PC-9 (cell line): Measurements from ENCODE around the gene DLG2. TPM values are rescaled to one million over a fixed set of nuclear protein-coding genes. Genes with fewer than 3 reads are reported as not detected.

Experiments used
- BruUV-seq: library from RNA; stranded (reverse); fragments of 400-500 nt; replicated peaks from 2 replicates; lab custom pipeline; 2021; lab: Mats Ljungman, UMichigan
- CTCF ChIA-PET: fragments of 300-600 bp; sonication (Branson Sonifier 250); formaldehyde crosslinking; loops from one replicate; lab custom pipeline; 2022; ENCODE audit warnings: antibody characterized with exemption; lab: Charles Lee
- POLR2A ChIA-PET: fragments of 300-600 bp; sonication (Branson Sonifier 250); formaldehyde crosslinking; loops from one replicate; lab custom pipeline; 2022; ENCODE audit warnings: antibody characterized with exemption; ENCODE audit not compliant: unreplicated experiment; lab: Charles Lee
- DNase-seq, 2 experiments: peaks; one replicate each; pipeline versions ENCODE4 v3.0.0 to v3.0.0-alpha.2; 2015 to 2022; ENCODE audit warnings: mixed read lengths in 1 of 2
- H2AFZ ChIP-seq: fragments of 200-600 bp; sonication (generic); 2 replicates; pipeline ENCODE4 v1.8.1; 2017; ENCODE audit warnings: antibody characterized with exemption
- H3F3A ChIP-seq: fragments of 200-600 bp; sonication (generic); 2 replicates; pipeline ENCODE4 v1.8.1; 2017; ENCODE audit warnings: antibody characterized with exemption, mild to moderate bottlenecking, low read depth; ENCODE audit not compliant: insufficient read depth
- H3K27ac ChIP-seq: fragments of 200-600 bp; sonication (generic); 2 replicates; pipeline ENCODE4 v1.6.1; 2016; ENCODE audit warnings: mixed run types
- H3K27me3 ChIP-seq: fragments of 200-600 bp; sonication (generic); 2 replicates; pipeline ENCODE4 v1.6.1; 2016; ENCODE audit warnings: low read depth, mixed run types; ENCODE audit not compliant: insufficient read depth
- H3K36me3 ChIP-seq: fragments of 200-600 bp; sonication (generic); 2 replicates; pipeline ENCODE4 v1.6.1; 2016; ENCODE audit warnings: low read depth, mixed run types
- H3K4me1 ChIP-seq: fragments of 200-600 bp; sonication (generic); replicated peaks from 2 replicates; pipeline ENCODE4 v1.6.1; 2016; ENCODE audit warnings: mixed run types; ENCODE audit not compliant: insufficient read depth
- H3K4me2 ChIP-seq: fragments of 200-600 bp; sonication (generic); 2 replicates; pipeline ENCODE4 v1.6.1; 2017; ENCODE audit warnings: mixed run types
- H3K4me3 ChIP-seq: fragments of 200-600 bp; sonication (generic); 2 replicates; pipeline ENCODE4 v1.6.1; 2016; ENCODE audit warnings: mixed run types
- H3K79me2 ChIP-seq: fragments of 200-600 bp; sonication (generic); 2 replicates; pipeline ENCODE4 v1.6.1; 2017; ENCODE audit warnings: low read depth, mixed run types
- H3K9me2 ChIP-seq: fragments of 200-600 bp; sonication (generic); 2 replicates; pipeline ENCODE4 v1.8.1; 2017; ENCODE audit warnings: mild to moderate bottlenecking; ENCODE audit not compliant: insufficient read depth
- H3K9me3 ChIP-seq: fragments of 200-600 bp; sonication (generic); 2 replicates; pipeline ENCODE4 v1.8.1; 2016; ENCODE audit warnings: low read depth; ENCODE audit not compliant: insufficient read depth
- H4K20me1 ChIP-seq: fragments of 200-600 bp; sonication (generic); 2 replicates; pipeline ENCODE4 v1.8.1; 2017; ENCODE audit not compliant: insufficient read depth
- EZH2 ChIP-seq: fragments of 200-600 bp; sonication (generic); IDR thresholded peaks from 2 replicates; pipeline ENCODE4 v1.8.0; 2017; ENCODE audit warnings: antibody characterized with exemption, low read depth
- intact Hi-C: fragments of 100-400 bp; cut with micrococcal nuclease; formaldehyde crosslinking; loops from one replicate; pipeline ENCODE4 v1.10.0; 2022; ENCODE audit not compliant: unreplicated experiment
- total RNA-seq: library from RNA; stranded (reverse); gene quantifications from 2 replicates; pipeline ENCODE4 v1.2.3, GENCODE V29; 2021
- TF ChIP-seq, protein P1 (sequence below): fragments of 200-600 bp; sonication (generic); conservative IDR thresholded peaks from 2 replicates; pipeline ENCODE4 v1.6.1; 2017; ENCODE audit warnings: mixed run types, antibody characterized with exemption, mild to moderate bottlenecking, moderate library complexity

DLG2 gene
- total RNA-seq, 1 experiment from 2014 or later = 6.4 TPM

DNA sequence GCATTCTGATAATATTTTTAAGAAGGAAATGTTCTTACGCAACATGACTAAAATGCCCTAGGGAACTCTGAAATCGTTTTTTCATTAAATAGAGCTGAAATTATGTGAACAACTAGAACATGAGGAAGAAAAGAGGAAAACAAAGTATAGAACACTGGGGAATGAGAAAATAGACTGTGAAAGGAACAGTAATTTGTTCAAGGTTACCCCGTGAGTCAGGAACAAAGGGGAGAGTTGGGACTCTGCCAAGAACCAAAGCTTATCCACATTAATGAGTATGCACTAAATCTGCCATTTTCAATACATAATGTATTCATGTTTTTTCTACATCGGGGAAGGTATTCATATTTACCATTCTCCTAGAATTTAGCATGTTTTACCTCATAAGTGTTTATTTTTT is 1379.2 kb downstream of the DLG2 start:
- TF ChIP-seq, protein P1, sequence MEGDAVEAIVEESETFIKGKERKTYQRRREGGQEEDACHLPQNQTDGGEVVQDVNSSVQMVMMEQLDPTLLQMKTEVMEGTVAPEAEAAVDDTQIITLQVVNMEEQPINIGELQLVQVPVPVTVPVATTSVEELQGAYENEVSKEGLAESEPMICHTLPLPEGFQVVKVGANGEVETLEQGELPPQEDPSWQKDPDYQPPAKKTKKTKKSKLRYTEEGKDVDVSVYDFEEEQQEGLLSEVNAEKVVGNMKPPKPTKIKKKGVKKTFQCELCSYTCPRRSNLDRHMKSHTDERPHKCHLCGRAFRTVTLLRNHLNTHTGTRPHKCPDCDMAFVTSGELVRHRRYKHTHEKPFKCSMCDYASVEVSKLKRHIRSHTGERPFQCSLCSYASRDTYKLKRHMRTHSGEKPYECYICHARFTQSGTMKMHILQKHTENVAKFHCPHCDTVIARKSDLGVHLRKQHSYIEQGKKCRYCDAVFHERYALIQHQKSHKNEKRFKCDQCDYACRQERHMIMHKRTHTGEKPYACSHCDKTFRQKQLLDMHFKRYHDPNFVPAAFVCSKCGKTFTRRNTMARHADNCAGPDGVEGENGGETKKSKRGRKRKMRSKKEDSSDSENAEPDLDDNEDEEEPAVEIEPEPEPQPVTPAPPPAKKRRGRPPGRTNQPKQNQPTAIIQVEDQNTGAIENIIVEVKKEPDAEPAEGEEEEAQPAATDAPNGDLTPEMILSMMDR = no peak
- no peak for TF ChIP-seq EZH2
- Histone ChIP-seq H3K4me2 (no peak overlapping the region), H3K36me3 (no peaks in the 10 kb centered on the region), H2AFZ (no peak overlapping the region), H3K4me1 (0 out of 2 replicates have a peak, but pooled peaks cover 3% of the 10 kb centered on the region), H3K4me3 (no peak overlapping the region), H3K9me3 (no peaks in the 10 kb centered on the region), H3K27me3 (no peaks in the 10 kb centered on the region), H3K9me2 (no peaks in the 10 kb centered on the region), H4K20me1 (no peaks in the 10 kb centered on the region; the same call in 1 of the 2 replicates), H3F3A (no peaks in the 10 kb centered on the region), H3K79me2 (no peaks in the 10 kb centered on the region), H3K27ac (no peak overlapping the region)
- BruUV-seq = no TSS peak
- ChIA-PET CTCF (no interaction called here), POLR2A (no interaction called here)
- intact Hi-C loops = no loop called here
- no peak for DNase-seq

DNA sequence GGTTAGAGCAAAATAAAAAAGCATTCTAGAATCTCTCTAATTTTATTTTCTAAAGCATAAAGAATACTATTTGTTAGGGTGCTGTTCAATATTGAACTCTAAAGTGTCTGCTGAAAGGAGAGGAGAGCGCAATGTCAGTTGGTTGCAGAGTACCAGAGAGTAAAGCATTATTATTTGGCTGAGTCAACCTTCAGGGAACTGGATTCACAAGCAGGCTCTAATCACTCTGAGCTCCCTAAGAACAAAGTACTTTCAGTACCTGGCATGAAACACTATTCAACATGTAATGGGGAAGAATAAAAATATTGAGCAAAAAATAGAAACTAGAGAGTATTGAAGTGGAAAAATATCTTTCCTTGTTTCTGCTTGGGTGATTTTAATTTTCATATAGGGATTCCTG is 1380.0 kb downstream of the DLG2 start:
- BruUV-seq = no TSS peak
- ChIA-PET CTCF (no interaction called here), POLR2A (no interaction called here)
- no peaks in the 10 kb centered on the region; the same call in 1 of the 2 replicates for H4K20me1 ChIP-seq
- DNase-seq = no peak
- no peak overlapping the region for H3K27ac ChIP-seq
- H3F3A ChIP-seq = no peaks in the 10 kb centered on the region
- H3K4me1 ChIP-seq = 0 out of 2 replicates have a peak, but pooled peaks cover 3% of the 10 kb centered on the region
- no peaks in the 10 kb centered on the region for H3K9me2 ChIP-seq
- intact Hi-C loops = no loop called here
- no peaks in the 10 kb centered on the region for H3K27me3 ChIP-seq
- no peak overlapping the region for H3K4me2 ChIP-seq
- H3K36me3 ChIP-seq = no peaks in the 10 kb centered on the region
- no peak overlapping the region for H2AFZ ChIP-seq
- no peaks in the 10 kb centered on the region for H3K9me3 ChIP-seq
- TF ChIP-seq, protein P1 = no peak
- no peak for TF ChIP-seq EZH2
- H3K4me3 ChIP-seq = no peak overlapping the region
- H3K79me2 ChIP-seq = no peaks in the 10 kb centered on the region

DNA sequence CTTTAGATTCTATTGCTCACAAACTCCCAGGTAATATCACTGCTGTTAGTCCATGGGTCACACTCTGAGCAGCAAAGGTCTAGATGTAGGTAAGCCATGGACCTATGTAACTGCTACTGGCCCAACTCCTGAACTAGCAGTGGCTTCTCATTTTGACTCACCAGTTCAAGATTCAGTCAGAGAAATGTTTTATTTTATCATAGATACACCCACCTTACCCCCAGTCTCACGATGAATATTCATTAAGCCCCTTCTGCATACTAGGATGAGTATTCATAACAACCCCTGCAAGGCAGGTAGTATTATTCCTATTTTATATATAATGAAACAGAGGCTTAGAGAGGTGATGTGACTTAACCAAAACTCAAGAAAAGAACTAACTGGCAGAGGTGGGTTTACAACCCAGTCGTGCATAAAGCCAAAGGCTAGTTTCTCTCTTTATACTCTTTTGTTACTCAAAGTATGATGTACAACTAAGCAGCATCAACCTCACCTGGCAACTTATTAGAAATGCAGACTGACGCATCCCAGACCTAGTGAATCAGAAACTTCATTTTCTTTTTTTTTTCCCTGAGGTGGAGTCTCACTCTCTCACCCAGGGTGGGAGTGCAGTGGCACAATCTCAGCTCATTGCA is 1383.4 kb downstream of the DLG2 start:
- no peak overlapping the region for H3K4me3 ChIP-seq
- no peak overlapping the region for H3K4me2 ChIP-seq
- no peaks in the 10 kb centered on the region for H3K27me3 ChIP-seq
- no peaks in the 10 kb centered on the region for H3K9me3 ChIP-seq
- DNase-seq = no peak
- no peaks in the 10 kb centered on the region for H3K79me2 ChIP-seq
- no peaks in the 10 kb centered on the region for H3K36me3 ChIP-seq
- no peak overlapping the region for H3K27ac ChIP-seq
- no peaks in the 10 kb centered on the region; the same call in 1 of the 2 replicates for H4K20me1 ChIP-seq
- H3K9me2 ChIP-seq = no peaks in the 10 kb centered on the region
- ChIA-PET POLR2A (no interaction called here), CTCF (no interaction called here)
- H3F3A ChIP-seq = no peaks in the 10 kb centered on the region
- H2AFZ ChIP-seq = no peak overlapping the region
- no peak for TF ChIP-seq EZH2
- TF ChIP-seq, protein P1 = no peak
- H3K4me1 ChIP-seq = no peaks in the 10 kb centered on the region
- intact Hi-C loops = no loop called here
- no TSS peak for BruUV-seq
